Measurements from ENCODE around the gene CLEC14A. TPM values are rescaled to one million over a fixed set of nuclear protein-coding genes. Genes with fewer than 3 reads are reported as not detected.

CLEC14A gene
- total RNA-seq, 3 donors from 2014 or later (not counting 1 experiment from before 2014, with no cell fraction given), result not detected

DNA sequence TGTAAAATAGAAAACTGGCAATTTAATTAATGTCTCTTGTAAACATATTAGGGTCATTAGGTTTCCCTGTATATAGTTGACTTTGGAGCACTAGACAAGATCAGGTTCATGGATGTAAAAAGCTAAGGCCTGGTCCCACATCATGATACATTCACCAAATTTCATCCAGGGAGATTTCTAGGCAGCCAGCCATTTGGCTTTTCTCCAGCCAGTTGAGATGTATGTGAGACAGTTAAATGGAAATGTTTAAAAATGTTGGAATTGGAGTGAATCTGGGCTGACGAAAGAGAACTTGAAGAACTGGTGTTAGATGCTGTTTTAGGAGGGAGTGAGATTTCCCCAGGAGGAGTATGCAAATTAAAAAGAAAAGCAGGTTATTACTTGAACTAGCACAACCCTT lies 41.8 kb upstream of the CLEC14A start:
- H3K27ac ChIP-seq (ENCODE audit: low read length), result no peak overlapping the region
- WGBS (ENCODE audit: insufficient coverage), result 100% methylated on average over 1 of the region's 1 CpG
- H3K36me3 ChIP-seq (ENCODE audit: control insufficient read depth, insufficient read depth, low read length), result no peaks in the 10 kb centered on the region
- no peaks in the 10 kb centered on the region for H3K27me3 ChIP-seq (ENCODE audit: control insufficient read depth, insufficient read depth, low read length)
- H3K27me3 Mint-ChIP-seq (ENCODE audit: low read depth in 2 of 2), result no peaks in the 10 kb centered on the region
- no peak overlapping the region for H3K4me3 Mint-ChIP-seq
- TF ChIP-seq, protein P1, sequence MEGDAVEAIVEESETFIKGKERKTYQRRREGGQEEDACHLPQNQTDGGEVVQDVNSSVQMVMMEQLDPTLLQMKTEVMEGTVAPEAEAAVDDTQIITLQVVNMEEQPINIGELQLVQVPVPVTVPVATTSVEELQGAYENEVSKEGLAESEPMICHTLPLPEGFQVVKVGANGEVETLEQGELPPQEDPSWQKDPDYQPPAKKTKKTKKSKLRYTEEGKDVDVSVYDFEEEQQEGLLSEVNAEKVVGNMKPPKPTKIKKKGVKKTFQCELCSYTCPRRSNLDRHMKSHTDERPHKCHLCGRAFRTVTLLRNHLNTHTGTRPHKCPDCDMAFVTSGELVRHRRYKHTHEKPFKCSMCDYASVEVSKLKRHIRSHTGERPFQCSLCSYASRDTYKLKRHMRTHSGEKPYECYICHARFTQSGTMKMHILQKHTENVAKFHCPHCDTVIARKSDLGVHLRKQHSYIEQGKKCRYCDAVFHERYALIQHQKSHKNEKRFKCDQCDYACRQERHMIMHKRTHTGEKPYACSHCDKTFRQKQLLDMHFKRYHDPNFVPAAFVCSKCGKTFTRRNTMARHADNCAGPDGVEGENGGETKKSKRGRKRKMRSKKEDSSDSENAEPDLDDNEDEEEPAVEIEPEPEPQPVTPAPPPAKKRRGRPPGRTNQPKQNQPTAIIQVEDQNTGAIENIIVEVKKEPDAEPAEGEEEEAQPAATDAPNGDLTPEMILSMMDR (IDR thresholded peaks at IDR 0.05), result no peak
- ATAC-seq (no peak), DNase-seq (no peak)
- H3K4me3 ChIP-seq (ENCODE audit: low read length), result no peak overlapping the region
- no peaks in the 10 kb centered on the region for H3K4me1 Mint-ChIP-seq
- peaks cover 3 to 7% of the 10 kb centered on the region in 2 donors for H3K9me3 Mint-ChIP-seq
- no peaks in the 10 kb centered on the region for H3K9me3 ChIP-seq (ENCODE audit: control insufficient read depth, insufficient read depth, low read length)
- no peaks in the 10 kb centered on the region for H3K4me1 ChIP-seq (ENCODE audit: control insufficient read depth, insufficient read depth, low read length)
- intact Hi-C loops (cut with micrococcal nuclease), result no loop called here
- H3K27ac Mint-ChIP-seq, result no peak overlapping the region
- no peaks in the 10 kb centered on the region for H3K36me3 Mint-ChIP-seq

DNA sequence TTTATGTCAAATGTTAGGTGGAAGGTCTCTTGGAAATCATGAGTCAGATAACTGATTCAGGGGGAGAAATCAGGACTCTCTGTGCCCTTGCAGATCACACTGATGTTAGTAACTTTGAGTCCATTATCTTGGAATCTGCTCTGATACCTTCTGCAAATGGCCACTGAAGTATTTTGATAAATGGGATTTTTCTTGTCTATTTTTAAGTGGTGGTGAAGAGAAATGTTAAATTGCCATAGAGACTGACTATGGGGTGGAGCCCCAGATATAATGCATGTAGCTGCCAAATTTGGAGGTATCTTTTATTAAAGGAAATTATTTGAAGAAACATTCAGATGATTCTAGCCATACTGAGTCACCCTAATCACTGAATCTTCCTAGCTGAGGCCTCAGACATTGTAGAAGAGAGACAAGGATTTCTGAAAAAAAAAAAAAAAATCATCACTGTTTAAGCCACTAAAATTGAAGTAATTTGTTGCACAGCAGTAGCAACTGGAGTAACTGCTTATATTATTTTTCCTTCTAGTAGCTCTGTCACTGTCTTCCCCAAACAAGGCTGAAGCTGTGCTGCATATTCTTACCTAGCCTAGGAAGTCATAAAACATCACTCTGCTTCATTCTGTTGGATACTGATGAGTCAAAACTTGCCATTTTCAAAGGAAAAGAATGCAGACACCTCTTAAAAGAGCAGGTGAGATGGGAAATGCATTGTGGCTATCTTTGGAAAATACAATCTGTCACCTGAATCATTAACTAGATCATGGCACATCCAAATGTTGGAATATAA lies 36.0 kb upstream of the CLEC14A start:
- TF ChIP-seq, protein P1 (IDR thresholded peaks at IDR 0.05), result no peak
- Mint-ChIP-seq H3K27me3 (ENCODE audit: low read depth in 2 of 2) (no peaks in the 10 kb centered on the region), H3K27ac (no peak overlapping the region), H3K4me3 (no peak overlapping the region), H3K9me3 (peaks cover 0 to 5% of the 10 kb centered on the region in 2 donors), H3K4me1 (no peaks in the 10 kb centered on the region), H3K36me3 (no peaks in the 10 kb centered on the region)
- intact Hi-C loops (cut with micrococcal nuclease), result no loop called here
- Histone ChIP-seq H3K27me3 (ENCODE audit: control insufficient read depth, insufficient read depth, low read length) (no peaks in the 10 kb centered on the region), H3K4me3 (ENCODE audit: low read length) (no peak overlapping the region), H3K27ac (ENCODE audit: low read length) (no peak overlapping the region), H3K9me3 (ENCODE audit: control insufficient read depth, insufficient read depth, low read length) (no peaks in the 10 kb centered on the region), H3K36me3 (ENCODE audit: control insufficient read depth, insufficient read depth, low read length) (no peaks in the 10 kb centered on the region), H3K4me1 (ENCODE audit: control insufficient read depth, insufficient read depth, low read length) (no peaks in the 10 kb centered on the region)
- DNase-seq, result no peak
- ATAC-seq, result no peak

DNA sequence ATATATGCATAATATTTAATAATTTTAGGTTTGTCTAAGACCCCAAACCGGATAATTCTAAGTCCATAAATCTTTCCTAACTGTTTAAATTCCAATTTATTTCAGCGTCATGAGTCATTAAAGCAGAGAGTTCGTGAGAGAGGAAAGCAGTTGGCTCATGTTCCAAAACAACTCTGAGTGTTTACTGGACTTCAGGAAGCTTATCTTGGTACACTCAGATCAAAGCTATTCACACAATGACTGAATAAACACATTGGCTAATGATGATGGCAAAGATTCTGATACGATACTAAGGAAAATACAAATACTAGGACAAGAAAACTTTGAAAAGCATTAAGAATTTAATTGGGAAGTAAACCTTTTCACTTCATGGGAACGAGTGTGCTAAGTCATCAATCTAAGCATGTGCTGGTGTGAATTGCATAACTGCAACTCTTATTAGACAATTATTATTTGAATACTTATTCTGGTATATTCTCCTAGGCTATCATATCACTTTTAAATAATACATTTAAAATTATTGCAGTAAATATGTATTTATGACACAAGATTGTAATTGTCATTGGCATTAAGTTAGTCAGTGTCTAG lies 34.8 kb upstream of the CLEC14A start:
- H3K27me3 ChIP-seq (ENCODE audit: control insufficient read depth, insufficient read depth, low read length), result no peaks in the 10 kb centered on the region
- Mint-ChIP-seq H3K27me3 (ENCODE audit: low read depth in 2 of 2) (peaks cover 0 to under 1% of the 10 kb centered on the region in 2 donors), H3K9me3 (no peaks in the 10 kb centered on the region)

More for the DNA sequence above, 34.8 kb upstream of the CLEC14A start:
- H3K9me3 ChIP-seq (ENCODE audit: control insufficient read depth, insufficient read depth, low read length), result no peaks in the 10 kb centered on the region
- ATAC-seq, result no peak
- no peaks in the 10 kb centered on the region for H3K36me3 ChIP-seq (ENCODE audit: control insufficient read depth, insufficient read depth, low read length)
- TF ChIP-seq, protein P1 (IDR thresholded peaks at IDR 0.05), result no peak
- no peaks in the 10 kb centered on the region for H3K4me1 ChIP-seq (ENCODE audit: control insufficient read depth, insufficient read depth, low read length)
- no peak overlapping the region for H3K27ac ChIP-seq (ENCODE audit: low read length)
- no peak overlapping the region for H3K4me3 Mint-ChIP-seq
- H3K36me3 Mint-ChIP-seq, result no peaks in the 10 kb centered on the region
- intact Hi-C loops (cut with micrococcal nuclease), result no loop called here
- H3K4me3 ChIP-seq (ENCODE audit: low read length), result no peak overlapping the region
- no peak overlapping the region for H3K27ac Mint-ChIP-seq
- 55% methylated on average over 3 of the region's 5 CpGs for WGBS (ENCODE audit: insufficient coverage)
- no peak for DNase-seq
- no peaks in the 10 kb centered on the region for H3K4me1 Mint-ChIP-seq
